GM18519 (cell line): ENCODE measurements around the gene NCF4.

ENCODE experiments used
- ATAC-seq: cut with Tn5 transposase; IDR thresholded peaks from one replicate; pipeline ENCODE4 v1.9.1; 2021; ENCODE audit warnings: mild to moderate bottlenecking, moderate library complexity; ENCODE audit not compliant: unreplicated experiment, low FRiP score

NCF4 gene

DNA sequence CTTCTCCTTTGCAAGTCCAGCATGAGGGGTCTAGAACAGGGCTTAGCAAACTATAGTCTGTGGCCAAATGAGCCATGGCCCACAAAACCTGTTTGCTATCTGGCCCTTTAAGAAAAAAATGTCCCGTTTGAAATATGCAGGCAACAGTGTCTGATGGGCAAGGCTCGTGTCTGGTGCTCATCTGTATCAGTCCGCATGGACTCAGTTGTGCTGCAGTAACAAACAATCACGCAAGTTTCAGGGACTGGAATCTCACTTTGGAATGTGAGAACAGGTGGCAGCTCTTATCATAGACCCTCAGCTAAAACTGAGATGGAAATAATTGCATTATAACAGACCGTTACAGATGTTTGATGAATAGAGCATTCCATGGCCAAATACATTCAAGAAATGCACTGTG lies 24.9 kb upstream of the NCF4 start:
- no peak for ATAC-seq

DNA sequence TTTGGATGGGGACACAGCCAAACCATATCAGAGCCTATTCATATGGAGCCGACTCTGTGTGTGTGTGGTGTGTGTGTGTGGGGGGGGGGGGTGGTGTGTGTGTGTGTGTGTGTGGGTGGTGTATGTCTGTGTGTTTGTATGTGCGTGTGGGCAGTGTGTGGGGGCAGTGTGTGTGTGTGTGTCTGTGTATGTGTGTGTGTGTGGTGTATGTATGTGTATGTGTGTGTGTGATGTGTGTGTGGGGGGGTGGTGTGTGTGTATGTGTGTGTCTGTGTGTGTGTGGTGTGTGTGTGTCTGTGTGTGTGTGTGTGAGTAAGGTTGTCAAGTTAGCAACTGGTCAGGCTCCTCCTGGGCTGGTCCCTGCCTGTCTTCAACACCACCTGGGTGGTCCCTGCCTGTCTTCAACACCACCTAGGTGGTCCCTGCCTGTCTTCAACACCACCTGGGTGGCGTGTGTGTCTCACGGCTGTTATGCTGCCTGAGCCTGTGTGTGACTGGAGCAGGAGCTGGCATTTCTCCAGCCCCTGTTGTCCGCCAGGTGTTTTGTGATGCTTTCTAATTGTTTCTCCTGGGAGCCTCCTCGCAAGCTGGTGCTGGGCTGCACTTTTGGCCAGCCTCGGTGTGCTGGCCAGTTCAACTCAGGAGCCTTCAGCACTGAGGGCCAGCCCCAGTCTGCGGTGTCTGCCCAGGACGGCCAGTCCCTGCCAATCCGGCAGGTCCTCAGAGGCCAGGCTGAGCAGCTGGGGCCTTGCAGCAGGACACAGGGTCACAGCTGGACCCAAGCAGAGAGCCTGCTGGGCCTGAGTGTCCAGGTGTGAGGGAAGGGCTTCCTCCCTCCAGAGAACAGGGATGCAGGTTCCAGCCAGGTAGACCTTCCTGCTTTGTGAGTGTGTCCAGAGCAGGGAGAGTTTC lies 22.4 kb upstream of the NCF4 start:
- no peak for ATAC-seq

GRCh38 chr22:36839356-36840073 lies 21.3 kb upstream of the NCF4 start:
- ATAC-seq, result no peak

GRCh38 chr22:36840106-36840505 lies 20.7 kb upstream of the NCF4 start:
- ATAC-seq, result no peak

DNA sequence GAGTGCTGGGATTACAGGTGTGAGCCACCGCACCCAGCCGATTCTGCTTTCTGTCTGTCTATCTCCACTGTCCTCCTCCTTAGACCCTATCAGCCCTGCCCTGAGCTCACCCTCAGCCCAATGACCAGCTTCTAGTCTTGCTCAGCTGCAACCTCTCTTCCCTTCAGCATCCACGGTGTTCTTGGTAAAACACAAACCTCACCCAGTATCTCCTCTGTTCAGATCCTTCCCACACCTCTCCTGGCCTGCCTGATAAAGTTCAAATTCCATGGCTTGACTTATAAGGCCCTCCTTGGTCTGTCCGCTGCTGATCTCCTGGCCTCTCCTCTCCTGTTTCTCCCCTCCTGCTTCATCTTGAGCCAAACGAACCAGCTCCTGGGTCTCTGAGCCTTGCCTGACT lies 14.5 kb upstream of the NCF4 start:
- ATAC-seq, result no peak

DNA sequence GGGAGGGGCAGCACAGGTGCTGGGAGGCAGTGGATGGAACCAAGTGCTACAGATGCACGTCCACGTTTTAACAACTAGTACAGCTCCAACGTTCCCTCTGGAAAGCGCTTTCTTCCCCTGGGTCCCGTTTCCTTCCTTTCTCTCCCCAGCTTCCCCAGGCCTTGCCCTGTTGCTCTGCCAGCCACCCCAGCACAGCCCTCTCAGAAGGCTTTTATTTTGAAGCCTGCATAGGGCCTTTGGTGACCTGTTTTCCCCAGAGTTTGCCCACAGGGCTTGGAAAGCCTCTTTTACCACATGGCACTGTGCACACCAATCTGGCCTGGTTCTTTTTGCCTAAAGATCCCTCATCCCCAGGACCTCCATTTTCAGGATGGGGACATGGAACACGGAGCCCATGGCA lies 13.9 kb upstream of the NCF4 start:
- ATAC-seq, result no peak

GRCh38 chr22:36850056-36850455 lies 10.8 kb upstream of the NCF4 start:
- ATAC-seq, result no peak

- ATAC-seq, result no peak
Observed at GRCh38 chr22:36850682-36851081, 10.1 kb upstream of the NCF4 start.

- ATAC-seq, result no peak
Observed at GRCh38 chr22:36852056-36852973, 8.5 kb upstream of the NCF4 start.

DNA sequence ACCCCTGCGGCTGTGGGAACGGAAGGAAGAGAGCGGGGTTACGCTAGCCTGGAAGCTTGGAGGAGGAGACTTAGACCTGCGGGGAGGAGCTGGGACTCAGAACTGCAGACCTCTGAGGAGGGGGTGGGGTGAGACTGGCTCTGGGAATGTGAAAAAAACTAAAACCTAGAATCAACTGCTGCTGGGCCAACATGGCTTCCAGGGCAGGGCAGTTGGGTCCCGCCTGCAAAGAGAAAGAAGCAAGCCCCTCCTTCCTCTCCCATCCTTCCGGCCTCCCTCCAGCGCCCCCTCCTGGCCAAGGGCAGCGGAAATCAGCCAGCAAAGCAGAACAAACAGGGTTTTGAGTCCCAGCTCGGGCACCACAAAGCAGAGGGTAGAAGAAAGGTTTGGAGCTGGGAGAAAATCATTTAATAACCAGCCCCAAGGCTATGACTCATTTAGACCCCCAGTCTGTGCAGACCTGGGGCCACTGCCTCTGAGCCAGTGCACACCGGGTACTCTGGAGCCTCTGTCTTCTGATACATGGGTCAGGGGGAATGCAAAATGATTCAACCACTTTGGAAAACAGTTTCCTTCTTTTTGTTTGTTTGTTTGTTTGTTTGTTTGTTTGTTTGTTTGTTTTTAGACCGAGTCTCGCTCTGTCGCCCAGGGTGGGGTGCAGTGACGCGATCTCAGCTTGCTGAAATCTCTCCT lies 7.3 kb upstream of the NCF4 start:
- ATAC-seq, result no peak

DNA sequence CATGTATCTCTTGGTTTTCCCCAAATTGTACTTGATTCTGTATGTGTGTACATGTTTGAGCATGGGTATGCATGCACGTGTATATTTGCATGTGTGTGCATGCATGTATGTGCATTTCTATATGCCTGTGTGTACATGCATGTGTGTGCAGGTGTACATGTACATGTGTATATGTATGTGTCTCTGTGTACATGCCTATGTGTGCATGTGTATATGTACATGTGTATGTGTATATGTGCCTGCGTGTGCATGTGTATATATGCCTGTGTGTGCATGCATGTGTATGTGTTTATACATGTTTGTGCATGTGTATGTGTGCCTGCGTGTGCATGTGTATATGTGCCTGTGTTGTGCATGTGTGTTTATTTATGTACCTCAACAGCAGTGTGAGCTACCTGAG lies 5.3 kb upstream of the NCF4 start:
- no peak for ATAC-seq

GRCh38 chr22:36856121-36856791 lies 4.5 kb upstream of the NCF4 start:
- peak; percentile 35 for ATAC-seq

GRCh38 chr22:36856792-36857135 lies 4.0 kb upstream of the NCF4 start:
- no peak for ATAC-seq

GRCh38 chr22:36858156-36858555 lies 2.6 kb upstream of the NCF4 start:
- ATAC-seq, result no peak

DNA sequence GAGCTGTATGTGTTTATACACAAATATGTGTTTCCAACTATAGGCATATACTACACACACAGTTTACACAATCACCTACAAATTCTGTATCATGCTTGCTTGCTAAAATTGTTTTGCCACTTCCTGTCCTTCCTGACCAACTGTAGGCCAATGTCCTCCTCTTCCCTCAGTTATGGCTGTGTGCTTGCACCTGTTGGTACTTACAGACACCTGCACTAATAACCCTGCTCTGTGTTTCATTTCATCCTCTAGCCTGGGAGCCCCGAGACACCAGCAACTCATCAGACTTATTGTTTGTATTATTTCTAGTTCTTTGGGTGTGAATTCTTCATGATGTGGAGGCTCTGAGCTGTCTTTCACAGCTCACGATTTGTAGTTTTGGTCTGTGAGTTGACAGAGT lies 1.8 kb upstream of the NCF4 start:
- ATAC-seq, result no peak

GRCh38 chr22:36860017-36860416 lies 789 bp upstream of the NCF4 start:
- ATAC-seq, result no peak

GRCh38 chr22:36860438-36860820 lies 377 bp upstream of the NCF4 start:
- no peak for ATAC-seq

GRCh38 chr22:36862251-36863242 lies 1.7 kb downstream of the NCF4 start:
- ATAC-seq, result no peak

GRCh38 chr22:36863281-36863680 lies 2.5 kb downstream of the NCF4 start:
- ATAC-seq, result no peak
